Measurements from ENCODE around the gene IFIT5.

- TF ChIP-seq POLR2A (IDR thresholded peaks at IDR 0.05) (no peak), CTCF (IDR thresholded peaks at IDR 0.05) (no peak)
These were observed 26.1 kb downstream of the IFIT5 start for GRCh38 chr10:89440226-89441009.
